CD14-positive monocyte (primary cell): ENCODE measurements around the gene MAD1L1. TPM values are rescaled to one million over a fixed set of nuclear protein-coding genes. Genes with fewer than 3 reads are reported as not detected.

Experiments
- DNase-seq, 3 donors: peaks; one replicate each; pipeline ENCODE4 v3.0.0-alpha.2; 2011 to 2022
- H2AFZ ChIP-seq: 2 replicates; pipeline ENCODE4 v1.6.0; 2012; ENCODE audit warnings: mild to moderate bottlenecking, low read depth, low read length, inconsistent platforms; ENCODE audit not compliant: insufficient read depth, poor library complexity, severe bottlenecking
- H3K27ac ChIP-seq, 2 donors: 1 replicate in 1 of 2; 2 replicates in 1 of 2; pipeline ENCODE4 v1.5.1; 2012 to 2013; ENCODE audit warnings: low read length in 2 of 2, control low read depth in 1 of 2, inconsistent platforms in 1 of 2, low read depth in 1 of 2, mild to moderate bottlenecking in 1 of 2
- H3K27me3 ChIP-seq, 2 donors: one replicate each; pipeline versions ENCODE4 v1.6.0 to v1.6.1; 2011 to 2013; ENCODE audit warnings: low read length in 2 of 2; ENCODE audit not compliant: control insufficient read depth in 2 of 2, insufficient read depth in 2 of 2
- H3K36me3 ChIP-seq, 2 donors: replicated peaks in 1 of 2; 1 replicate in 1 of 2; 2 replicates in 1 of 2; pipeline versions ENCODE4 v1.5.1 to v1.6.1; 2012 to 2013; ENCODE audit warnings: low read length in 2 of 2, control low read depth in 1 of 2, inconsistent platforms in 1 of 2, mild to moderate bottlenecking in 1 of 2; ENCODE audit not compliant: insufficient read depth in 2 of 2, control insufficient read depth in 1 of 2
- H3K4me1 ChIP-seq, 2 donors: 1 replicate in 1 of 2; 2 replicates in 1 of 2; pipeline versions ENCODE4 v1.5.1 to v1.6.1; 2012 to 2013; ENCODE audit warnings: low read length in 2 of 2, control low read depth in 1 of 2, inconsistent platforms in 1 of 2, mild to moderate bottlenecking in 1 of 2, moderate library complexity in 1 of 2; ENCODE audit not compliant: insufficient read depth in 2 of 2, control insufficient read depth in 1 of 2
- H3K4me2 ChIP-seq: replicated peaks from 2 replicates; pipeline ENCODE3; 2012; ENCODE audit warnings: low read length, moderate library complexity, mild to moderate bottlenecking; ENCODE audit not compliant: poor library complexity, severe bottlenecking; ENCODE audit errors: extremely low read depth
- H3K4me3 ChIP-seq, 3 experiments: fragments of 200-600 bp in 1 of 3; sonication (generic) in 1 of 3; replicated peaks in 1 of 3; 1 replicate in 2 of 3; 2 replicates in 1 of 3; pipeline ENCODE4 v1.5.1; 2011 to 2013; ENCODE audit warnings: low read length in 3 of 3, mild to moderate bottlenecking in 3 of 3, control low read depth in 2 of 3, low read depth in 2 of 3, inconsistent platforms in 1 of 3, moderate library complexity in 1 of 3
- H3K79me2 ChIP-seq: 2 replicates; pipeline ENCODE4 v1.6.0; 2012; ENCODE audit warnings: mild to moderate bottlenecking, control low read depth, inconsistent platforms, low read length, moderate library complexity; ENCODE audit not compliant: insufficient read depth
- H3K9ac ChIP-seq: 2 replicates; pipeline ENCODE4 v1.6.0; 2017; ENCODE audit warnings: low read length, mild to moderate bottlenecking; ENCODE audit not compliant: insufficient read depth, poor library complexity, severe bottlenecking
- H3K9me3 ChIP-seq, 2 donors: replicated peaks in 1 of 2; 1 replicate in 1 of 2; 2 replicates in 1 of 2; pipeline versions ENCODE4 v1.5.1 to v1.6.1; 2012 to 2013; ENCODE audit warnings: low read length in 2 of 2, control low read depth in 1 of 2; ENCODE audit not compliant: control insufficient read depth in 1 of 2, insufficient read depth in 1 of 2
- H4K20me1 ChIP-seq: 2 replicates; pipeline ENCODE4 v1.6.0; 2012; ENCODE audit warnings: mild to moderate bottlenecking, low read length, control low read depth, moderate library complexity; ENCODE audit not compliant: insufficient read depth
- H3K27ac Mint-ChIP-seq, 7 donors: one replicate each; pipeline ENCODE4 v1.8.0; 2020; ENCODE audit warnings: mild to moderate bottlenecking in 7 of 7, mixed read lengths in 7 of 7, moderate library complexity in 6 of 7, inconsistent platforms in 2 of 7
- H3K27me3 Mint-ChIP-seq, 3 donors: one replicate each; pipeline ENCODE4 v1.8.0; 2021 to 2022; ENCODE audit warnings: low read depth in 3 of 3, mild to moderate bottlenecking in 3 of 3, mixed read lengths in 3 of 3, moderate library complexity in 3 of 3, inconsistent platforms in 1 of 3
- H3K36me3 Mint-ChIP-seq, 2 donors: one replicate each; pipeline ENCODE4 v1.8.0; 2020; ENCODE audit warnings: mixed read lengths in 2 of 2, inconsistent platforms in 1 of 2, mild to moderate bottlenecking in 1 of 2
- H3K4me1 Mint-ChIP-seq: one replicate; pipeline ENCODE4 v1.8.0; 2020; ENCODE audit warnings: mild to moderate bottlenecking, mixed read lengths
- H3K4me3 Mint-ChIP-seq, 2 donors: one replicate each; pipeline ENCODE4 v1.8.0; 2020; ENCODE audit warnings: mild to moderate bottlenecking in 2 of 2, mixed read lengths in 2 of 2, moderate library complexity in 1 of 2
- H3K9me3 Mint-ChIP-seq, 7 donors: one replicate each; pipeline ENCODE4 v1.8.0; 2020 to 2022; ENCODE audit warnings: mixed read lengths in 7 of 7, mild to moderate bottlenecking in 6 of 7, moderate library complexity in 6 of 7, inconsistent platforms in 2 of 7
- WGBS: methylation state at CpG from one replicate; pipeline ENCODE4 v1.1.5; 2013; ENCODE audit warnings: missing lambda C conversion rate; ENCODE audit not compliant: insufficient coverage; 5-methylcytosine and 5-hydroxymethylcytosine counted together
- intact Hi-C, 2 donors: fragments of 100-400 bp; cut with micrococcal nuclease; formaldehyde crosslinking; loops; one replicate each; pipeline versions ENCODE4 v1.15.0 to v1.15.1; 2023
- polyA plus RNA-seq, 3 donors: library from polyadenylated mRNA; depleted of rRNA in 1 of 3; unstranded in 2 of 3; stranded (reverse) in 1 of 3; fragments of 300-500 nt in 2 of 3; fragments of >200 nt in 1 of 3; fragmentation: Illumina TruSeq in 2 of 3; gene quantifications; 1 replicate in 2 of 3; 2 replicates in 1 of 3; pipeline ENCODE4 v1.2.3, GENCODE V29; 2012 to 2021
- TF ChIP-seq, protein P1 (sequence below): fragments of 200-600 bp; IDR thresholded peaks from one replicate; pipeline ENCODE4 v1.8.0; 2022; ENCODE audit warnings: antibody characterized with exemption, mild to moderate bottlenecking

The MAD1L1 gene
- polyA plus RNA-seq, 3 donors = 22.0 to 39.4 (median 33.2) TPM

DNA sequence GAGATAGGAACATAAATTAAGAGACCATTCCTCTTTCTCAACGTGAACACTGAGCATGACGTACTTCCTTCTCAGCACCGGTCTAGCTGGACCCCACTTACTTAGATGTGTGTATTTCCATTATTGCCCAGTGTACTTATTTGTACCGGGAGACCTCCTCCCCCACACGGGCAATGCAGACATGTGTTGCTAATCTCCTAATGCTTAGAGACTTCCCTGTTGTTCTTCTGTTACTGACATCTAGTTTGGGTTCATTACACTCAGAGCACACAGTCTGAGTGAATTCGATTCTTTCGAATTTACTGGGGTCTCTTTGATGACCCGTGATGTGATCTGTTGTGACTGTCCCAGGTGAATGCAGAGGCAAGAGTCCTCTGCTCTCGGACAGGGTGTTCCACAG is 260.0 kb downstream of the MAD1L1 start:
- H3K79me2 ChIP-seq = no peaks in the 10 kb centered on the region
- no peak overlapping the region for H2AFZ ChIP-seq
- peaks cover 14 to 24% of the 10 kb centered on the region in 2 donors for H3K36me3 ChIP-seq
- H3K27me3 ChIP-seq = no peaks in the 10 kb centered on the region
- H3K9me3 Mint-ChIP-seq = peaks cover 0 to 4% (median 2%) of the 10 kb centered on the region in 7 donors
- H3K27ac Mint-ChIP-seq = peak overlapping the region in 1 of 7 donors; percentile 25
- no peaks in the 10 kb centered on the region for H4K20me1 ChIP-seq
- H3K4me2 ChIP-seq = no peak overlapping the region
- H3K36me3 Mint-ChIP-seq = peaks cover 42 to 46% of the 10 kb centered on the region in 2 donors
- no peak overlapping the region for H3K27ac ChIP-seq
- TF ChIP-seq, protein P1, sequence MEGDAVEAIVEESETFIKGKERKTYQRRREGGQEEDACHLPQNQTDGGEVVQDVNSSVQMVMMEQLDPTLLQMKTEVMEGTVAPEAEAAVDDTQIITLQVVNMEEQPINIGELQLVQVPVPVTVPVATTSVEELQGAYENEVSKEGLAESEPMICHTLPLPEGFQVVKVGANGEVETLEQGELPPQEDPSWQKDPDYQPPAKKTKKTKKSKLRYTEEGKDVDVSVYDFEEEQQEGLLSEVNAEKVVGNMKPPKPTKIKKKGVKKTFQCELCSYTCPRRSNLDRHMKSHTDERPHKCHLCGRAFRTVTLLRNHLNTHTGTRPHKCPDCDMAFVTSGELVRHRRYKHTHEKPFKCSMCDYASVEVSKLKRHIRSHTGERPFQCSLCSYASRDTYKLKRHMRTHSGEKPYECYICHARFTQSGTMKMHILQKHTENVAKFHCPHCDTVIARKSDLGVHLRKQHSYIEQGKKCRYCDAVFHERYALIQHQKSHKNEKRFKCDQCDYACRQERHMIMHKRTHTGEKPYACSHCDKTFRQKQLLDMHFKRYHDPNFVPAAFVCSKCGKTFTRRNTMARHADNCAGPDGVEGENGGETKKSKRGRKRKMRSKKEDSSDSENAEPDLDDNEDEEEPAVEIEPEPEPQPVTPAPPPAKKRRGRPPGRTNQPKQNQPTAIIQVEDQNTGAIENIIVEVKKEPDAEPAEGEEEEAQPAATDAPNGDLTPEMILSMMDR = no peak
- WGBS = 100% methylated on average over 4 of the region's 9 CpGs
- intact Hi-C loops = no loop called here
- H3K9me3 ChIP-seq = no peaks in the 10 kb centered on the region
- no peaks in the 10 kb centered on the region for H3K27me3 Mint-ChIP-seq
- no peak overlapping the region for H3K4me3 ChIP-seq
- H3K4me1 Mint-ChIP-seq = peaks cover 7% of the 10 kb centered on the region
- DNase-seq = no peak
- no peak overlapping the region for H3K4me3 Mint-ChIP-seq
- no peaks in the 10 kb centered on the region for H3K4me1 ChIP-seq
- no peak overlapping the region for H3K9ac ChIP-seq

DNA sequence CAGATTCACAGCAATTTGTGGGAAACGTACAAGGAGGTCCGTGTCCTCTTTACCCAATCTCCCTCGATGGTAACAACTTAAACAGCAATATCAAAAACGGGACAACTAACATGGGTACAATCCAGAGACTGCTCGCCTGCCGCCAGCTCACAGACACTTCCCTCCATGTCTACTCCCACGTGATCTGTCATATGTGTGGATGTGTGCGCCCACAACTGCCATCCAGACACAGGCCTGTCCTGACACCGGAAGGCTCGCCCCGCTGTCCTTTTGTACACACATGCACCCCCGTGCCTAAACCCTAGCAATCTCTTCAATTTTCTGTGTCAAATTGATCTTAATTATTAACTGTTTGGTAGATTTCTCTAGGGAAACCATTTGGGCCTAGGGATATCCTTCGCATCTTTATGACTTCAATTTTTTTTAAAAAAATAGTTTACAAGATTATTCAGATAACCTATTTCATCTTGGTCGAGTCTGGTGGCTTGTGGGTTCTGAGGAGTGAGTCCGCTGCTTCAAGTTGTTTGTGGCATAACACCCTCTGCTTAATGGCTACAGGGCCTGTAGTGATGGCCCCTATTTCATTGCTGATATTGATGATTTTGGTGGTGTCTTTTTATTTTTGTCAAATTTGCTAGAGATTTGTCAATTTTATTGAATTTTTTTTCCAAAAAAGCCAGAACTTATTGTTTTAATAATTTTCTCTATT is 260.6 kb downstream of the MAD1L1 start:
- Histone ChIP-seq H3K27ac (no peak overlapping the region), H2AFZ (no peak overlapping the region), H3K4me3 (no peak overlapping the region), H3K79me2 (no peaks in the 10 kb centered on the region), H3K27me3 (no peaks in the 10 kb centered on the region), H4K20me1 (no peaks in the 10 kb centered on the region), H3K9me3 (no peaks in the 10 kb centered on the region), H3K36me3 (peaks cover 12 to 19% of the 10 kb centered on the region in 2 donors), H3K9ac (no peak overlapping the region), H3K4me2 (no peak overlapping the region), H3K4me1 (no peaks in the 10 kb centered on the region)
- H3K4me3 Mint-ChIP-seq = no peak overlapping the region
- WGBS = 98% methylated on average over 7 of the region's 15 CpGs
- no peak for DNase-seq
- H3K36me3 Mint-ChIP-seq = peaks cover 42 to 49% of the 10 kb centered on the region in 2 donors
- H3K4me1 Mint-ChIP-seq = peaks cover 7% of the 10 kb centered on the region
- intact Hi-C loops = no loop called here
- H3K27me3 Mint-ChIP-seq = peaks cover 0 to 1% (median 0%) of the 10 kb centered on the region in 3 donors
- TF ChIP-seq, protein P1 = no peak
- peak overlapping the region in 2 of 7 donors; percentile 2 to 55 for H3K27ac Mint-ChIP-seq
- no peaks in the 10 kb centered on the region for H3K9me3 Mint-ChIP-seq
